Measurements from ENCODE around the gene DENND10.
A peak's percentile ranks its signal among the peaks of the same experiment; 100 is the strongest.

- TF ChIP-seq POLR2A (IDR thresholded peaks at IDR 0.05) (peak; percentile 78 to 80), EP300 (IDR thresholded peaks at IDR 0.05) (no peak)
These were observed 61.5 kb downstream of the DENND10 start, which contains the start of gene SFXN4 for GRCh38 chr10:119165171-119166117.
